K562 (cell line): ENCODE data around the gene PPP4R1. TPM values are rescaled to one million over a fixed set of nuclear protein-coding genes. Genes with fewer than 3 reads are reported as not detected.

Source experiments
- ARID3A ChIP-seq: IDR thresholded peaks from 2 replicates; pipeline ENCODE4 v1.6.1; 2012; ENCODE audit warnings: low read depth, low read length, improper control_type of control experiment, borderline replicate concordance
- BRD4 ChIP-seq: fragments of 200-600 bp; sonication (generic); IDR thresholded peaks from 2 replicates; pipeline ENCODE4 v1.6.1; 2017; ENCODE audit warnings: inconsistent platforms
- CTCF ChIP-seq, 3 experiments: IDR thresholded peaks in 2 of 3; conservative IDR thresholded peaks in 1 of 3; 2 replicates each; pipeline ENCODE4 v1.5.1; 2011 to 2012; ENCODE audit warnings: low read length in 3 of 3, mild to moderate bottlenecking in 3 of 3, control low read depth in 2 of 3, improper control_type of control experiment in 1 of 3, inconsistent platforms in 1 of 3, low read depth in 1 of 3, mixed read lengths in 1 of 3, moderate library complexity in 1 of 3; ENCODE audit not compliant: insufficient read depth in 2 of 3
- MNT ChIP-seq, 2 experiments: fragments of 450-650 bp; conservative IDR thresholded peaks; 2 replicates each; pipeline ENCODE4 v1.6.1; 2017; ENCODE audit warnings: mild to moderate bottlenecking in 2 of 2, moderate library complexity in 2 of 2
- NFIX ChIP-seq: fragments of 250-450 bp; sonication (Bioruptor Pico); IDR thresholded peaks from 2 replicates; pipeline ENCODE4 v1.4.0; 2020; ENCODE audit warnings: low read depth, mild to moderate bottlenecking, moderate library complexity
- THAP12 ChIP-seq: fragments of 250-450 bp; sonication (Bioruptor Pico); IDR thresholded peaks from 2 replicates; pipeline ENCODE4 v1.9.0; 2021; ENCODE audit warnings: mild to moderate bottlenecking, inconsistent platforms
- ZBTB7A ChIP-seq: IDR thresholded peaks from 2 replicates; pipeline ENCODE4 v1.6.1; 2011; ENCODE audit warnings: low read depth, mild to moderate bottlenecking, low read length, moderate library complexity, borderline replicate concordance; ENCODE audit not compliant: control insufficient read depth
- ZFP1 ChIP-seq: fragments of 450-650 bp; formaldehyde crosslinking; IDR thresholded peaks from 2 replicates; pipeline ENCODE4 v1.4.0; 2020; ENCODE audit warnings: mild to moderate bottlenecking, mixed read lengths
- ZNF316 ChIP-seq: fragments of 450-650 bp; IDR thresholded peaks from 2 replicates; pipeline ENCODE4 v1.6.1; 2016
- ZNF449 ChIP-seq: fragments of 250-450 bp; sonication (Bioruptor Pico); IDR thresholded peaks from 2 replicates; pipeline ENCODE4 v1.8.0; 2022; ENCODE audit warnings: moderate library complexity, mild to moderate bottlenecking, inconsistent platforms
- ZNF561 ChIP-seq: fragments of 450-650 bp; formaldehyde crosslinking; conservative IDR thresholded peaks from 2 replicates; pipeline ENCODE4 v1.4.0; 2020; ENCODE audit warnings: mild to moderate bottlenecking, moderate library complexity
- polyA plus RNA-seq, 8 experiments: library from polyadenylated mRNA; depleted of rRNA in 4 of 8; stranded (reverse) in 5 of 8; unstranded in 3 of 8; fragments of >200 nt; fragmentation: Nextera tagmentation in 2 of 8; fragmentation: Illumina TruSeq in 1 of 8; extraction: Ambion mirVana in 2 of 8; extraction: Trizol in 1 of 8; gene quantifications; 2 replicates each; pipeline versions ENCODE4 v1.2.1 to v1.2.3, GENCODE V29; 2011 to 2014; ENCODE audit warnings: inconsistent platforms in 1 of 8, missing spikeins in 1 of 8
- total RNA-seq, 7 experiments: library from RNA; depleted of rRNA in 6 of 7; stranded (reverse); fragments of >200 nt in 6 of 7; fragmentation: Illumina TruSeq in 2 of 7; extraction: Trizol in 2 of 7; gene quantifications; 2 replicates each; pipeline versions ENCODE4 v1.2.1 to v1.2.3, GENCODE V29; 2011 to 2021; ENCODE audit warnings: low replicate concordance in 1 of 7

Gene PPP4R1
- total and polyA plus RNA-seq, 9 of the 15 experiments (the other 6 are each of a cell fraction or from before 2014, with no cell fraction given): 23.5 to 136 (median 84.5) TPM

DNA sequence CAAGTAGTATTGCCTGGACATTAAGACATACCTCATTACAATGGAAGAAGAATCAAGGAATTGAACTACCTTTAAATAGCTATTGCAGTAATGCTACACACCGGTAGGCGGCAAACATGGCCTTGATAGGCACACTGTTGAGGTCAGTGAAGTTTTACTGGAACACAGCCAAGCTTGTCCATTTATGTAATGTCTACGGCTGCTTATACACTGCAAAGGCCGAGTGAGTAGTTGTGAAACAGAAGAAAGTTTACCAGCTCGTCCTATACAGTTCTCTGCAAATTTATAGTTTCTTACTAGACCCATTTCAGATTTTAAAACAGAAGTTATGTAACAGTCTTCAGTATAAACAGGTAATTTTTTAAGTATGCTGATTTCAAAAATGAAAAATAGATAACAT lies 38.8 kb downstream of the PPP4R1 start (continued):
- TF ChIP-seq ARID3A: peak; percentile 81; the same call in 1 of the 2 replicates
- TF ChIP-seq MNT (conservative IDR thresholded peaks at IDR 0.05): peak; percentile 38 to 49; a peak in 2 of 4 replicates
- TF ChIP-seq ZNF316: no peak
- peak; percentile 87 to 99 (median 96) for TF ChIP-seq CTCF (IDR thresholded peaks at IDR 0.05 in 2 of 3, conservative IDR thresholded peaks at IDR 0.05 in 1 of 3; ENCODE audit: insufficient read depth in 2 of 3, low read depth in 1 of 3, low read length in 3 of 3)
- no peak for TF ChIP-seq ZNF561 (CRISPR knock-in tag)
- no peak for TF ChIP-seq BRD4
- peak; percentile 47; the same call in 1 of the 2 replicates for TF ChIP-seq NFIX (CRISPR knock-in tag)
- TF ChIP-seq ZFP1: no peak
- no peak for TF ChIP-seq ZNF449 (CRISPR knock-in tag)
- no peak for TF ChIP-seq ZBTB7A
- no peak for TF ChIP-seq THAP12 (CRISPR knock-in tag)
